CD1c-positive myeloid dendritic cell (primary cell): ENCODE results near the gene ARFGAP2.
"Not testable (repeated sequence)": the region's sequence is repeated elsewhere in the genome, so short reads cannot be mapped to it uniquely, and the experiment has no call there.

ENCODE experiments used
- DNase-seq: peaks from one replicate; pipeline ENCODE4 v3.0.0-alpha.2; 2016; ENCODE audit errors: extremely low spot score

ARFGAP2 gene

DNA sequence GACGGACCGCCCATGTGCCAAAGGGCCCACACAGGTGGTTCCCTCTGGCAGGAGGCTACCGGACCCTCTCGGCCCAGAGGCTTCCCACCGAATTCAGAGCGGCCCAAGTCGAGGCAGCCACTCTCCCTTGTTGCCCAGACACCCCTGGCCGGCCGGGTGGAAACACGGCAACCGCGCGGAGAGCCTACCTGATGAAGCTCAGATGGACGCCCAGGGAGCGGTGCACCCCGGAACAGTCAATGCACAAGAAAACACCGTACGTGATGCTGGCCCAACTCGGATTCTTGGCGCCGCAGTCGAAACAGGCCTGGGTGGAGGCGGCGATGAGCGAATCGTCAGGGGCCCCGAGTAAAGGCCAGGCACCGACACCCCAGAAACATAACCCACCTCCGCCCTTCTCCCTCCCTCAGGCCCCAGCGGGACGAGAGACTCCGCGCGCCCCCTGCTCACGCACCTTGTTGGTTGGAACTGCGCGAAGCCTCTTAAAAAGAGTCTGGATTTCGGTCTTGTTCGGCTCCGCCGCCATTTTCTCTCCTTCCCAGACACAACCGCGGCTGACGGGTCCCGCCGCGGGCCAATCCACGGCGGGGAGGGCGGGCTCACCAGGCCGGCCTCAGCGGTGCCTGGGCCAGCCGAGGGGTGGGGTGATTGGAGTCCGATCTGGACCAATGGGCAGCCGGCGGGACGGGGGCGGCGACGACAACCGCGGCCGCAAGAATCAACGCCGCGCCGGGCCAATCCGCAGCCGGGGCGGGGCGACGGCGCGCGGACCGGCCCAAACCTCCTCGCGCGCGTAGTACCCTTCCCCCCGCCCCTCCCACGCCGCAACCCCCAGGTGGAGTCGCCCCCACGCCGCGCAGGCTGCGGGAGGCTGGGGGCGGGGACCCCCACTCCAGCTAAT lies at the start of gene ARFGAP2:
TSS of gene ARFGAP2 (minus strand) at position 552 of the 901 bp plus-strand sequence. CDS start at position 526, 26 bp downstream.
- DNase-seq, result peak; percentile 98

GRCh38 chr11:47225552-47226400 lies 49.1 kb upstream of the ARFGAP2 start:
- DNase-seq, result peak; percentile 48

- DNase-seq, result no peak
Observed at GRCh38 chr11:47222696-47223095, 46.0 kb upstream of the ARFGAP2 start.

- DNase-seq, result no peak
Observed at GRCh38 chr11:47220401-47220821, 43.7 kb upstream of the ARFGAP2 start.

- DNase-seq, result peak; percentile 75
Observed at GRCh38 chr11:47216121-47216798, 39.6 kb upstream of the ARFGAP2 start.

- DNase-seq, result no peak
Observed at GRCh38 chr11:47215366-47215910, 38.8 kb upstream of the ARFGAP2 start.

- DNase-seq, result peak; percentile 92
Observed at GRCh38 chr11:47213950-47214565, 37.4 kb upstream of the ARFGAP2 start.

- no peak for DNase-seq
Observed at GRCh38 chr11:47212938-47213337, 36.3 kb upstream of the ARFGAP2 start.

DNA sequence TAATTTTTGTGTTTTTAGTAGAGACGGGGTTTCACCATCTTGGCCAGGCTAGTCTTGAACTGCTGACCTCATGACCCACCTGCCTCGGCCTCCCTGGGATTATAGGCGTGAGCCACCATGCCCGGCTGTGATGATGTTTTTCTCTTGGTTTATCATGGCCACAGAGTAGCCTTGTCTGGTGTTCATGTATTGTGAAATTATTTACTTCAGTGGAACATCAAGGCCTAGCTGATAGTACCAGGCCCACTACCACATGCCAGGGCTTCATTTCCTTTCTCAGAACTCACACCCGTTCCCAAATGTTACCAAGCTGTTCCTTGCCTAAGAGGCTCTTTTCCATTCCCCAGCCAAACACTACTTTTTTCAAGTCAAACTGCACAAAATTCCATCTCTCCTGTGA lies 31.9 kb upstream of the ARFGAP2 start:
- no peak for DNase-seq

DNA sequence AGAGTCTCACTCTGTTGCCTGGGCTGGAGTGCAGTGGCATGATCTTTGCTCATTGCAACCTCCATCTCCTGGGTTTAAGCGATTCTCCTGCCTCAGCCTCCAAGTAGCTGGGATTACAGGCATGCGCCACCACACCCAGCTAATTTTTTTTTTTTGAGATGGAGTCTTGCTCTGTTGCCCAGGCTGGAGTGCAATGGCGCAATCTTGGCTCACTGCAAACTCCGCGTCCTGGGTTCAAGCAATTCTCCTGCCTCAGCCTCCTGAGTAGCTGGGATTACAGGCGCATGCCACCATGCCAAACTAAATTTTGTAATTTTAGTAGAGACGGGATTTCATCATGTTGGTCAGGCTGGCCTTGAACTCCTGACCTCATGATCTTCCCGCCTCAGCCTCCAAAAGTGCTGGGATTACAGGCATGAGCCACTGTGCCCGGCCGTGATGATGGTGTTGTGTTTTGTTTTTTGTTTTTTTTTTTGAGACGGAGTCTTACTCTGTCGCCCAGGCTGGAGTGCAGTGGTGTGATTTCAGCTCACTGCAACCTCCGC lies 31.4 kb upstream of the ARFGAP2 start:
- not testable (repeated sequence) for DNase-seq

- DNase-seq, result no peak
Observed at GRCh38 chr11:47207459-47207858, 30.8 kb upstream of the ARFGAP2 start.

DNA sequence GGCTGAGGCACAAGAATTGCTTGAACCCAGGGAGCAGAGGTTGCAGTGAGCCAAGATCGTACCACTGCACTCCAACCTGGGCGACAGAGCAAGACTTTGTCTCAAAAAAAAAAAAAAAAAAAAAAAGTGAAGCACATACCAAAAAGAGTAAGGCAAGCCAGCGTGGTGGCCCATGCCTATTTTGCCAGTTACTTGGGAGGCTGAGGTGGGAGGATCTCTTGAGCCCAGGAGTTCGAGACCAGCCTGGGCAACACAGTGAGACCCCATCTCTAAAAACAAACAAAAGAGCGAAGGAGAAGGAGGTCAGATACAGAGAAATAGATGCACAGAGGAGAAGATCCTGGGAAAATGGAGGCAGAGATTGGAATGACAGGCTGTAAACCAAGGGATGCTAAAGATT lies 29.9 kb upstream of the ARFGAP2 start:
- not testable (repeated sequence) for DNase-seq

DNA sequence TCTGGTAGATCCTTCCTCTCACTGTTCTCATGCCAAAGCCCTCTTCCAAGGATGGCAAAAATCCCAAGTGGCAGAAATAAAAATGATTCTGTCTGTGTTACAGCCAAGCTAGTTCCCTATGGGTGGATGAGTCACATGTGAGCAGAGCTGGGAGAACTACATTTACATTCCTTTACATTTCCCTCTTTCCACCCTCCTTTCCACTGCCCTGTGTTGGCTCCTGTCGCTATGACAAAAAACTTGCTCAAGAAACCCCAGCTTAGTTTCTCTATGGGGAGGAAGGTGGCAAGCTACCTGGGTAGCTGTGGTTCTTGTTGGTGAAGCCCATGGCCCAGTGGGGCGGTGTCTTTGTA lies 27.9 kb upstream of the ARFGAP2 start:
- DNase-seq, result no peak

DNA sequence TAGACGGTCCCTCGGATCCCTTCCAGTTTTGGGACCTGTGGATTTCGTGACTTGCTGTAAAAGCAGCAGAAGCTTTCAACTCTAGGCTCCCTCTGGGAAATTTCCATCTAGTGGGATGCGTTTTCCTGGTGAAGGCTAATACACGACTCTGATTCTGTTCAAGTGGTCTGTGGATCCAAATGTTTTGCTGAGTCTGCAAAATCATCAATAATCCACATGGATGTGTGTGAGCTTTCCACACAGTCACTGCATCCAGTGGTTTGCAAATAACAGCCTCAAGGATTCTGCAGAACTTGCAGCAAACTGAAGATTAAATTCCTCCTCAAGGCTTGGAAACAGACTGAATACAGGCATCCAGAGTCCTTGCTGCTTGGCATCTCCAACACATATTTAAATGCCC lies 25.9 kb upstream of the ARFGAP2 start:
- no peak for DNase-seq

GRCh38 chr11:47201015-47201414 lies 24.3 kb upstream of the ARFGAP2 start:
- no peak for DNase-seq

DNA sequence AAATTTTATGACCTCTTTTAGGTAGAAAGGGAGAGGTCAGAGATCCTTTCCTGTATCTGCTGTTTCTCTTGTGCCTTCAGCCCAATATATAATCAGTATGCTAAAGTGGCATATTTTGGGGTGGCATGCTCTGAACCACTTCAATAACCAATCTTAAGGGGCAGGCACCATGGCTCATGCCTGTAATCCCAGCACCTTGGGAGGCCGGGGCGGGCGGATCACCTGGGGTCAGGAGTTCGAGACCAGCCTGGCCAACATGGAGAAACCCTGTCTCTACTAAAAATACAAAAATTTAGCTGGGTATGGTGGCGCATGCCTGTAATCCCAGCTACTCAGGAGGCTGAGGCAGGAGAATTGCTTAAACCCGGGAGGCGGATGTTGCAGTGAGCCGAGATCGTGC lies 21.5 kb upstream of the ARFGAP2 start:
- DNase-seq, result not testable (repeated sequence)

- DNase-seq, result no peak
Observed at GRCh38 chr11:47192111-47192510, 15.4 kb upstream of the ARFGAP2 start.

DNA sequence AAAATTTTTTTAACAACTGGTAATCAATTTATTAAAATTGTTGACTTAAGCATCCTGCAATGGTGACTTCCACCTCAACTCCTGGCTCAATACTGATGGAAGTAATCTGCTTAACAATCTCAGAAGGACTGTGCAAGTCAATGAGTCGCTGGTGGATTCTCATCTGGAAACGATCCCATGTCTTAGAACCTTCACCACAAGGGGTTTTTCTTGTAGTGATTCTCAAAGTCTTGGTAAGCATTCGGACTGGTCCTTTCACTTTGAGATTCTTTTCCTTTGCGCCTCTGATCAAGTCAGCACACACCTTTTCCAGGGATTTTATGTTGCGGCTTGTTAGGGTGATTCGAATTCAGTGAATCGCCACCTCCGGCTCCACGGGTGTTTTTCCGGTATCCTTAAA lies 14.5 kb upstream of the ARFGAP2 start:
- not testable (repeated sequence) for DNase-seq

DNA sequence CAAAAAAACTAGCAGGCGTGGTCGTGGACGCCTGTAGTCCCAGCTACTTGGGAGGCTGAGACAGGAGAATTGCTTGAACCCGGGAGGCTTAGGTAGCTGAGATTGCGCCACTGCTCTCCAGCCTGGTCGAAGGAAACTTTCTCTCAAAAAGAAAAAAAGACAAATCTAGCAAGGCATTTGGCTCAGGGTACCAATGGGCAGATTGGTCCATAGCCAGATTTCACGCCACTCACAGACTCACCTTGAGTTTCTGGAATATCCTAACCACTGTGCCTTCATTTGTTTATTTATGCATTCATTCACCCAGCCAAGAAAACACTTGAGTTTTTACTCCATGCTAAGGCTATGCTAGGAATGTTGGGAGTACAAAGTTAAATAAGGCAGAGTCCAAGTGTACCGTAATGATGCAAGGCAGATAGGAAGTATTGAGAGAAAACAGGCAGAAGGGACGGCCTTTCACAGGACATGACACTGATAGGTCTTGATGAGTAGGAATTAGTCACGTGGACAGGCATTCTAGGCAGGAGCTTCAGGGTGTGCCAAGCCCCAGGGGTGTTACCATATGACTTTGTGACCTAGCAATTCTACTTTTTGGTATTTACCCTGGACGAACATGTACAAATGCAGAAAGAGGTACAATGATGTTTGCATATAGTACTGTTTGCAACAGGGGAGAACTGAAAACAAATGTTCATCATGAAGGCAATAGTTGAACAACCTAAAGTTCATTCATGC lies 12.6 kb upstream of the ARFGAP2 start:
- DNase-seq, result no peak

DNA sequence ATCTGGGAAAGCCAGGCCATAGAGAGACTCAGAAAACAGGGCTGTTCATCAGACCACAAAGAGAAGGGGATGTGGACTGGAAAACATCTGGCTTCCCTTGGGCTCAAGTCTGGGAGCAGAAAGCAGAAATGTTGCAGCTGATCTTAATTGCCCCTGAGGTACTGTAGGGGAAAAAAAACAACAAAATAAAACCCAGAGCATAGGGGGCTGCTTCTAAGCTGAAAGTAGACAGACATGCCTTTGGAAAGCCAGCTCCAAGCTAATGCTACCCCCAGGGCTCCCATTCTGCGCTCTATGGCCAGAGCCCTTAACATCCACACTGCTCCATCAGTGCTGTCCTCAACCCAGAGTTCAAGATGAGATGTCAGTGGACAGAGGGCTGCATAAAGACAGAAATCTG lies 11.6 kb upstream of the ARFGAP2 start:
- no peak for DNase-seq
